Activated CD4-positive, alpha-beta T cell treated with anti-CD3 and anti-CD28 coated beads, Interleukin-2, amount 10 ng/mL, durations not matched to agents 24 days and 14 days (primary cell): ENCODE results near the gene RCL1. TPM values are rescaled to one million over a fixed set of nuclear protein-coding genes. Genes with fewer than 3 reads are reported as not detected.
"Not testable (repeated sequence)": the region's sequence is repeated elsewhere in the genome, so short reads cannot be mapped to it uniquely, and the experiment has no call there.

Experiments used
- DNase-seq: peaks from one replicate; pipeline ENCODE4 v3.0.0; 2022
- H3K27ac Mint-ChIP-seq: one replicate; pipeline ENCODE4 v1.8.0; 2022; ENCODE audit warnings: mild to moderate bottlenecking, mixed read lengths
- H3K27me3 Mint-ChIP-seq: one replicate; pipeline ENCODE4 v1.8.0; 2022; ENCODE audit warnings: mixed read lengths
- H3K36me3 Mint-ChIP-seq: one replicate; pipeline ENCODE4 v1.8.0; 2022; ENCODE audit warnings: low read depth, mild to moderate bottlenecking, mixed read lengths
- H3K4me1 Mint-ChIP-seq: one replicate; pipeline ENCODE4 v1.8.0; 2021; ENCODE audit warnings: mixed read lengths
- H3K4me3 Mint-ChIP-seq: one replicate; pipeline ENCODE4 v1.8.0; 2022; ENCODE audit warnings: mild to moderate bottlenecking, moderate library complexity, mixed read lengths
- H3K9me3 Mint-ChIP-seq: one replicate; pipeline ENCODE4 v1.8.0; 2021; ENCODE audit warnings: mixed read lengths
- intact Hi-C: fragments of 100-400 bp; cut with micrococcal nuclease; formaldehyde crosslinking; loops from one replicate; pipeline ENCODE4 v1.15.1; 2023
- total RNA-seq: library from RNA; stranded (reverse); gene quantifications from 2 replicates; pipeline ENCODE4 v1.2.3, GENCODE V29; 2022

The RCL1 gene
- total RNA-seq: 44.1 and 44.6 TPM in 2 replicates

GRCh38 chr9:4792572-4793458 lies at the start of gene RCL1:
Gene RCL1, plus strand, starts transcription at chr9:4792944. Its CDS starts 148 bp downstream, at chr9:4793092.
- Mint-ChIP-seq H3K9me3 (peaks cover 2% of the 10 kb centered on the region), H3K27me3 (peaks cover 9% of the 10 kb centered on the region), H3K36me3 (peaks cover 10% of the 10 kb centered on the region), H3K4me1 (peaks cover 51% of the 10 kb centered on the region), H3K27ac (peak within 1 kb of the TSS; percentile 95), H3K4me3 (peak within 1 kb of the TSS; percentile 82)
- intact Hi-C loops: loop anchor here (1.0 to 5.0 kb wide), 8 partner anchors 30 to 1054 kb away; partner anchors contain the start of genes CDC37L1, JAK2 and RIC1
- DNase-seq: peak; percentile 100

- intact Hi-C loops: loop anchor here (5.0 kb wide), 1 partner anchor 141 kb away; no protein-coding TSS in a partner anchor
- no peak for DNase-seq
- Mint-ChIP-seq H3K4me1 (peaks cover 30% of the 10 kb centered on the region), H3K9me3 (no peaks in the 10 kb centered on the region), H3K36me3 (no peaks in the 10 kb centered on the region), H3K4me3 (peak overlapping the region; percentile 25), H3K27ac (no peak overlapping the region), H3K27me3 (no peaks in the 10 kb centered on the region)
Measured at GRCh38 chr9:4743131-4743875, 49.4 kb upstream of the RCL1 start.

- Mint-ChIP-seq H3K27ac (no peak overlapping the region), H3K4me3 (no peak overlapping the region), H3K9me3 (no peaks in the 10 kb centered on the region), H3K4me1 (peaks cover 14% of the 10 kb centered on the region), H3K36me3 (no peaks in the 10 kb centered on the region), H3K27me3 (no peaks in the 10 kb centered on the region)
- intact Hi-C loops: no loop called here
- DNase-seq: no peak
Measured at GRCh38 chr9:4746278-4747030, 46.3 kb upstream of the RCL1 start.

DNA sequence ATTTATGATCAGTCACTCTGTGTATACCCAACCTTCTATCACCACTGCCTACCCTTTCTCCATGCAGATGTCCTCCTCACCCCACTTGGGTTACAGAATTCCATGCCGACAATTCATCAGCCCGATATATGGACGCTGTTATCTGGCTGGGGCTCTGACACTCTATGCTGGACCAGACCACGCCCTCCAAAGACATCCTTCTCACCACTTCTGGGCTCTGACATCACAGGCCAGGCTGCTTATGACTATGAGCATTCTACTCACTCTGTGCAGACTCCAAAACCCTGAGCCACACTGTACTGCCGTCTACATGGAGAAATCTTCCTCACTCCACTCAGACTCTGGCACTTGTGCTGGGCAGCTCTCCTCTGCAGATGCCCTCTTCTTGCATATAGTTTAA lies 44.1 kb upstream of the RCL1 start:
- intact Hi-C loops: no loop called here
- no peak for DNase-seq
- peaks cover 4% of the 10 kb centered on the region for H3K4me1 Mint-ChIP-seq
- no peak overlapping the region for H3K4me3 Mint-ChIP-seq
- no peaks in the 10 kb centered on the region for H3K36me3 Mint-ChIP-seq
- H3K27ac Mint-ChIP-seq: no peak overlapping the region
- H3K9me3 Mint-ChIP-seq: no peaks in the 10 kb centered on the region
- peaks cover 6% of the 10 kb centered on the region for H3K27me3 Mint-ChIP-seq

DNA sequence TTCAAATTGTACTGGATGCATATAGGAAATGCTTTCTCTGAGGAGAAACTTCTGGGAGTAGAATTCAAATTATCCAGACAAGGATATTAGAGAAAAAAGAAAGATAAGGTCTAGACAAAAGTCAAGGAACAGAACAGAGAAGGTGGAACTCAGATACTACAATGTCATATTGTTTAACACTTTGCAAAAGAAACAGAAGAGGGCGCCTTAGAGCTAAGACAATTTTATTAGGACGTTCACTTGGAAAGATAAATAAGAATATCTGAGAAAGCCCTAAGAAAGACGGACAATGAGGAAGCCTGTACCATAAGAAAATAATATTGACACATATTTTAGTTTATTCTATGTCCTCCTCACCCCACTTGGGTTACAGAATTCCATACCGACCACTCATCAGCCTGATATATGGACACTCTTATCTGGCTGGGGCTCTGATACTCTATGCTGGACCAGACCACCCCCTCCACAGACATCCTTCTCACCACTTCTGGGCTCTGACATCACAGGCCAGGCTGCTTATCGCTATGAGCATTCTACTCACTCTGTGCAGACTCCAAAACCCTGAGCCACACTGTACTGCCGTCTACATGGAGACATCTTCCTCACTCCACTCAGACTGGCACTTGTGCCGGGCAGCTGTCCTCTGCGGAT lies 42.6 kb upstream of the RCL1 start:
- H3K4me1 Mint-ChIP-seq: peaks cover 5% of the 10 kb centered on the region
- DNase-seq: peak; percentile 65
- H3K27ac Mint-ChIP-seq: no peak overlapping the region
- intact Hi-C loops: no loop called here
- no peaks in the 10 kb centered on the region for H3K36me3 Mint-ChIP-seq
- peaks cover 6% of the 10 kb centered on the region for H3K27me3 Mint-ChIP-seq
- H3K9me3 Mint-ChIP-seq: no peaks in the 10 kb centered on the region
- H3K4me3 Mint-ChIP-seq: no peak overlapping the region

DNA sequence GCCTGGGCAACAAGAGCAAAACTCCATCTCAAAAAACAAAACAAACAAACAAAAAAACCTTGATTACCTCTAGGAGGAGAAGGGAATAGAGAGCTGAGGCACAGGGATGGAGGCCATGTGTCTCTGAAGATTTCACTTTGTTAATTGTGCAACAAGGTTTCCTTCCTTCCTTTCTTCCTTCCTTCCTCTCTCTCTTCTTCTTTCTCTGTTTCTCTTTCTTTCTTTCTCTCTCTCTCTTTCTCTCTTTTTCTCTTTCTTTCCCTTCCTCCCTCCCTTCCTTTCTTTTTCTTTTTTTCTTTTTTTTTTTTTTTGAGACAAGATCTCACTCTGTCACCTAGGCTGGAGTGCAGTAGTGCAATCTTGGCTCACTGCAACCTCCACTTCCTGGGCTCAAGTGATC lies 38.2 kb upstream of the RCL1 start:
- H3K27ac Mint-ChIP-seq, H3K9me3 Mint-ChIP-seq, H3K4me1 Mint-ChIP-seq, H3K4me3 Mint-ChIP-seq, H3K36me3 Mint-ChIP-seq, DNase-seq, H3K27me3 Mint-ChIP-seq, intact Hi-C loops: not testable (repeated sequence)

DNA sequence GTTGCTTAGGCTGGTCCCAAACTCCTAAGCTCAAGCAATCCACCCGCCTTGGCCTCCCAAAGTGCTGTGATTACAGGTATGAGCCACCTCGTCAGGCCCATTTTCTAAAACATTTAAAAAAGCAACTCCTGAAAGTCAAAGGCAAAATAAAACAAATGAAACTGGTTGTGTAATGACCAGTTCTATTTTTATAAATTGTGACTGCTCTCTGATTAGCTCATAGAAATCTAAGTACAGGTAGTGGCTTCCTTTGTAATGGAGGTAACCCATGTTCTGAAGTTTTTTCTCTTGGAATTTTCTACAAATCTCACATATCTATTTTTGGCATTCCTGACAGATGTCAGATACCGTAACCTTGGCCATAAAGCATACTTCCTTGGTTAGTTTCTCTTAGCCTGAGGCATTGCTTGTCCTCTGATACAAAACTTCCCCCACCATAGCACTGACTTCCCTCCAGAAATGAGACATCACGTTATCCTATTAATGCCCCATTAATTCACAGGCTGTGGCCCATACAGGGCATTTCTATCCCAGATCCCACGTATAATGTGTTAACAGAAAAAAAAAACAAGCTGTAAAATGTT lies 37.6 kb upstream of the RCL1 start:
- intact Hi-C loops: no loop called here
- Mint-ChIP-seq H3K27me3 (peaks cover 6% of the 10 kb centered on the region), H3K4me3 (no peak overlapping the region), H3K36me3 (no peaks in the 10 kb centered on the region), H3K9me3 (no peaks in the 10 kb centered on the region), H3K4me1 (peaks cover 5% of the 10 kb centered on the region), H3K27ac (no peak overlapping the region)
- DNase-seq: no peak

GRCh38 chr9:4756420-4756819 lies 36.3 kb upstream of the RCL1 start:
- intact Hi-C loops: no loop called here
- Mint-ChIP-seq H3K36me3 (no peaks in the 10 kb centered on the region), H3K9me3 (no peaks in the 10 kb centered on the region), H3K4me1 (peaks cover 5% of the 10 kb centered on the region), H3K4me3 (no peak overlapping the region), H3K27me3 (peaks cover 10% of the 10 kb centered on the region), H3K27ac (no peak overlapping the region)
- DNase-seq: no peak

GRCh38 chr9:4760122-4760521 lies 32.6 kb upstream of the RCL1 start:
- H3K27ac Mint-ChIP-seq: no peak overlapping the region
- H3K4me3 Mint-ChIP-seq: no peak overlapping the region
- H3K9me3 Mint-ChIP-seq: no peaks in the 10 kb centered on the region
- no peaks in the 10 kb centered on the region for H3K36me3 Mint-ChIP-seq
- H3K27me3 Mint-ChIP-seq: peaks cover 6% of the 10 kb centered on the region
- no peak for DNase-seq
- peaks cover 16% of the 10 kb centered on the region for H3K4me1 Mint-ChIP-seq
- intact Hi-C loops: loop anchor here (5.0 to 10.0 kb wide), 2 partner anchors 315 to 427 kb away; partner anchors contain the start of gene INSL6

DNA sequence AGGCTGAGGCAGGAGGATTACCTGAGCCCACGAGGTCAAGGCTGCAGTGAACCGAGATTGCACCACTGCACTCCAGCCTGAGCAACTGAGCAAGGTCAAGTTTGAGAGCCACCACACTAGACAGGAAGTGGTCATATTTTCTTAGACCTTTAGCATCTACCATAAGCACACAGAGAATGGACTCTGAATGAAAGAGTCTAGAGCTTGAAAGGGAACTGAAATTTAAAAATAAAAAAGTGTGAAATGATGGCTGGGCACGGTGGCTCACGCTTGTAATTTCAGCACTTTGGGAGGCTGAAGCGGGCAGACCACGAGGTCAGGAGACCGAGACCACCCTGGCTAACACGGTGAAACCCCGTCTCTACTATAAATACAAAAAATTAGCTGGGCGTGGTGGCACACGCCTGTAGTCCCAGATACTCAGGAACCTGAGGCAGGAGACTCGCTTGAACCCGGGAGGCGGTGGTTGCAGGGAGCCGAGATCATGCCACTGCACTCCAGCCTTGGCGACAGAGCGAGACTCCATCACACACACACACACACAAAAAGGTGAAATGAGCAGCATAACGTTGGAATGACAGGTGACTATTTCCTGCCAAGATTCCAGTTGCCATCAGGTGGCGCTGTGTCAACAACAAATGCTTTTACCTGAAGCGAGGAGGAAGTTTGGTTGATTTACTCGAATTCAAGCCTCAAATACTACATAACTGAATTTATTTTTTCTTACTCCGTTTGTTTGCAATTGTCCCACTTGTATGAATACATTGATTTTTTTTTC lies 30.4 kb upstream of the RCL1 start:
- Mint-ChIP-seq H3K36me3 (no peaks in the 10 kb centered on the region), H3K27ac (peak overlapping the region; percentile 22), H3K4me1 (peaks cover 16% of the 10 kb centered on the region), H3K9me3 (no peaks in the 10 kb centered on the region), H3K27me3 (peaks cover 6% of the 10 kb centered on the region), H3K4me3 (peak overlapping the region; percentile 63)
- intact Hi-C loops: loop anchor here (1.0 to 10.0 kb wide), 6 partner anchors 31 to 829 kb away; partner anchors contain the start of genes INSL6 and RCL1
- DNase-seq: peak; percentile 94

GRCh38 chr9:4762886-4763541 lies 29.7 kb upstream of the RCL1 start:
- H3K4me3 Mint-ChIP-seq: peak overlapping the region; percentile 63
- H3K36me3 Mint-ChIP-seq: no peaks in the 10 kb centered on the region
- H3K27ac Mint-ChIP-seq: peak overlapping the region; percentile 22
- intact Hi-C loops: loop anchor here (1.0 to 10.0 kb wide), 6 partner anchors 30 to 828 kb away; partner anchors contain the start of genes INSL6 and RCL1
- peak; percentile 67 for DNase-seq
- no peaks in the 10 kb centered on the region for H3K9me3 Mint-ChIP-seq
- H3K27me3 Mint-ChIP-seq: peaks cover 6% of the 10 kb centered on the region
- peaks cover 16% of the 10 kb centered on the region for H3K4me1 Mint-ChIP-seq

DNA sequence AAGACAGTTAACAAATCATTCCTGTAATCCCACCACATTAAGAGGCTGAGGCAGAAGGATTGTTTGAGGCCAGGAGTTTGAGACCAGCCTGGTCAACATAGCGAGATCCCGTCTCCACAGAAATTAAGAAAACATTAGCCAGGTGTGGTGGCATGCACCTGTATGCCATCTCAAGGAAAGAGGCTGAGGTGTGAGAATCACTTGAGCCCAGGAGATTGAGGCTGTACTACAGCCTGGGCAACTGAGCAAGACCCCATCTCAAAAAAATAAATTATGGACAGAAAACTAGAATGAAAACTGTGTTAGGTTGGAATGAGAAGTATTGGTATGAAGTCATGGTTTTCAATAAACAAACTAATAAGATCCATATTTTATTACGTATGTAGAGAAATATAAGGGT lies 28.7 kb upstream of the RCL1 start:
- no peak overlapping the region for H3K4me3 Mint-ChIP-seq
- DNase-seq: no peak
- no peaks in the 10 kb centered on the region for H3K36me3 Mint-ChIP-seq
- intact Hi-C loops: loop anchor here (5.0 to 10.0 kb wide), 2 partner anchors 311 to 423 kb away; partner anchors contain the start of gene INSL6
- no peak overlapping the region for H3K27ac Mint-ChIP-seq
- H3K27me3 Mint-ChIP-seq: peaks cover 6% of the 10 kb centered on the region
- no peaks in the 10 kb centered on the region for H3K9me3 Mint-ChIP-seq
- peaks cover 17% of the 10 kb centered on the region for H3K4me1 Mint-ChIP-seq
